Ishikawa (cell line): Measurements from ENCODE around the gene NR3C2.

ENCODE experiments used
- CEBPB ChIP-seq: IDR thresholded peaks from 2 replicates; pipeline ENCODE4 v1.6.1; 2012
- CREB1 ChIP-seq: IDR thresholded peaks from 2 replicates; pipeline ENCODE4 v1.6.1; 2012; ENCODE audit warnings: low read depth
- EGR1 ChIP-seq: IDR thresholded peaks from 2 replicates; pipeline ENCODE4 v1.6.1; 2012
- EP300 ChIP-seq: IDR thresholded peaks from 2 replicates; pipeline ENCODE4 v1.6.1; 2012; ENCODE audit warnings: borderline replicate concordance
- FOXM1 ChIP-seq: IDR thresholded peaks from 2 replicates; pipeline ENCODE4 v1.6.1; 2012; ENCODE audit warnings: low read depth, borderline replicate concordance
- NFIC ChIP-seq: IDR thresholded peaks from 2 replicates; pipeline ENCODE4 v1.6.1; 2012
- RAD21 ChIP-seq: IDR thresholded peaks from 2 replicates; pipeline ENCODE4 v1.6.1; 2012; ENCODE audit warnings: low read depth
- TAF1 ChIP-seq: IDR thresholded peaks from 2 replicates; pipeline ENCODE4 v1.6.1; 2012; ENCODE audit warnings: low read depth, mild to moderate bottlenecking
- TCF12 ChIP-seq: IDR thresholded peaks from 2 replicates; pipeline ENCODE4 v1.6.1; 2012; ENCODE audit warnings: low read depth
- TEAD4 ChIP-seq: IDR thresholded peaks from 2 replicates; pipeline ENCODE4 v1.6.1; 2012
- USF1 ChIP-seq: IDR thresholded peaks from 2 replicates; pipeline ENCODE4 v1.6.1; 2012
- YY1 ChIP-seq: IDR thresholded peaks from 2 replicates; pipeline ENCODE4 v1.6.1; 2012; ENCODE audit warnings: low read depth
- ZBTB7A ChIP-seq: IDR thresholded peaks from 2 replicates; pipeline ENCODE4 v1.6.1; 2012; ENCODE audit warnings: low read depth
- TF ChIP-seq, protein P1 (sequence below): IDR thresholded peaks from 2 replicates; pipeline ENCODE4 v1.6.1; 2012; ENCODE audit warnings: low read depth, mild to moderate bottlenecking
- TF ChIP-seq, protein P2 (sequence below): IDR thresholded peaks from 2 replicates; pipeline ENCODE4 v1.6.1; 2012

NR3C2 gene

GRCh38 chr4:148216321-148216720 lies 225.9 kb downstream of the NR3C2 start:
- TF ChIP-seq NFIC (no peak), TEAD4 (no peak), TCF12 (no peak), USF1 (no peak), ZBTB7A (no peak), CEBPB (no peak), RAD21 (no peak), FOXM1 (no peak), TAF1 (no peak), YY1 (no peak), EP300 (no peak), EGR1 (no peak)
- TF ChIP-seq, protein P1, sequence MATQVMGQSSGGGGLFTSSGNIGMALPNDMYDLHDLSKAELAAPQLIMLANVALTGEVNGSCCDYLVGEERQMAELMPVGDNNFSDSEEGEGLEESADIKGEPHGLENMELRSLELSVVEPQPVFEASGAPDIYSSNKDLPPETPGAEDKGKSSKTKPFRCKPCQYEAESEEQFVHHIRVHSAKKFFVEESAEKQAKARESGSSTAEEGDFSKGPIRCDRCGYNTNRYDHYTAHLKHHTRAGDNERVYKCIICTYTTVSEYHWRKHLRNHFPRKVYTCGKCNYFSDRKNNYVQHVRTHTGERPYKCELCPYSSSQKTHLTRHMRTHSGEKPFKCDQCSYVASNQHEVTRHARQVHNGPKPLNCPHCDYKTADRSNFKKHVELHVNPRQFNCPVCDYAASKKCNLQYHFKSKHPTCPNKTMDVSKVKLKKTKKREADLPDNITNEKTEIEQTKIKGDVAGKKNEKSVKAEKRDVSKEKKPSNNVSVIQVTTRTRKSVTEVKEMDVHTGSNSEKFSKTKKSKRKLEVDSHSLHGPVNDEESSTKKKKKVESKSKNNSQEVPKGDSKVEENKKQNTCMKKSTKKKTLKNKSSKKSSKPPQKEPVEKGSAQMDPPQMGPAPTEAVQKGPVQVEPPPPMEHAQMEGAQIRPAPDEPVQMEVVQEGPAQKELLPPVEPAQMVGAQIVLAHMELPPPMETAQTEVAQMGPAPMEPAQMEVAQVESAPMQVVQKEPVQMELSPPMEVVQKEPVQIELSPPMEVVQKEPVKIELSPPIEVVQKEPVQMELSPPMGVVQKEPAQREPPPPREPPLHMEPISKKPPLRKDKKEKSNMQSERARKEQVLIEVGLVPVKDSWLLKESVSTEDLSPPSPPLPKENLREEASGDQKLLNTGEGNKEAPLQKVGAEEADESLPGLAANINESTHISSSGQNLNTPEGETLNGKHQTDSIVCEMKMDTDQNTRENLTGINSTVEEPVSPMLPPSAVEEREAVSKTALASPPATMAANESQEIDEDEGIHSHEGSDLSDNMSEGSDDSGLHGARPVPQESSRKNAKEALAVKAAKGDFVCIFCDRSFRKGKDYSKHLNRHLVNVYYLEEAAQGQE: no peak

GRCh38 chr4:148215202-148215601 lies 227.0 kb downstream of the NR3C2 start:
- TF ChIP-seq EGR1 (no peak), TCF12 (no peak), EP300 (no peak), YY1 (no peak), CREB1 (no peak), CEBPB (no peak), FOXM1 (no peak)

DNA sequence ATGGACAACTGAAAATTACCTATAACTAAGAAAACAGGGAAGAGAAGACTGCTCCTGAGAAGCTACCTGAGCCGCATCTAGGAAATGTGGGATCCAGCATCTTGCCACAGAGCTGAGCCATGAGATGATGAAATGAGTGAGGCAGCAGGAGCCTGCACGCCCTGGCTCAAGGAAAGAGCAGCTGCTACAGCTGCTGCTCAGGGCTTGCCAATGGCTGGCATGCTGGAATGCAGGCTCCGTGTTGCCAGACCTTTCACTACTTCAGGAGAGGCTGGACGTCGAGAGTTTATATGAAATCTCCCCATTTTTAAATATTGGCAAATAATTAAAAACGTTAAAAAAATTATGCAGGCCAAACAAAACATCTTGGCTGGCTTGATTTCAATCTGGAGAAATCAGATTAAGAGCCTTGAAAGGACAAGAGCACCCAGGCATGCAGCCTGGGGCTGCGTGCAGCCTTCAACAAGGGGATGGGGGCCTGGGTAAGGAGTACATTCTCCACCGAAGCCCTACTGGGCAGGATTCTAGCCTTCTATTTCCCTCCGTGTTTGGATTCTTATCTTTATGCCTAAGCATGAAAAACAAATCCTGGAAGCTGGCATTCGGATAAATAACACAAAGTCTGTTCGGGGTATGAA lies 227.6 kb downstream of the NR3C2 start:
- TF ChIP-seq FOXM1: no peak
- TF ChIP-seq, protein P2, sequence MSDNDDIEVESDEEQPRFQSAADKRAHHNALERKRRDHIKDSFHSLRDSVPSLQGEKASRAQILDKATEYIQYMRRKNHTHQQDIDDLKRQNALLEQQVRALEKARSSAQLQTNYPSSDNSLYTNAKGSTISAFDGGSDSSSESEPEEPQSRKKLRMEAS: no peak
- no peak for TF ChIP-seq RAD21
- TF ChIP-seq, protein P1: no peak
- no peak for TF ChIP-seq TCF12
- no peak for TF ChIP-seq CEBPB
- TF ChIP-seq CREB1: no peak
- no peak for TF ChIP-seq USF1
- no peak for TF ChIP-seq EGR1
- TF ChIP-seq TAF1: no peak
- TF ChIP-seq YY1: no peak
- no peak for TF ChIP-seq EP300
- TF ChIP-seq ZBTB7A: no peak
- TF ChIP-seq TEAD4: no peak
- no peak for TF ChIP-seq NFIC

- TF ChIP-seq FOXM1 (no peak), TCF12 (no peak), CEBPB (no peak), EGR1 (no peak), ZBTB7A (no peak), USF1 (no peak), YY1 (no peak), RAD21 (no peak), TAF1 (no peak), CREB1 (no peak), NFIC (no peak), EP300 (no peak), TEAD4 (no peak)
- TF ChIP-seq, protein P2: no peak
- TF ChIP-seq, protein P1: no peak
These were observed 230.7 kb downstream of the NR3C2 start for GRCh38 chr4:148211533-148211932.
